Putamen (tissue), 1 donor: ENCODE data around the gene NAALADL2.

ENCODE experiments used
- DNase-seq: peaks from one replicate; pipeline ENCODE4 v3.0.0-alpha.2; 2016; ENCODE audit warnings: low spot score

NAALADL2 gene

GRCh38 chr3:175670557-175670956, 811.4 kb downstream of the NAALADL2 start:
- DNase-seq: no peak

- peak; percentile 3 for DNase-seq
These were observed 813.1 kb downstream of the NAALADL2 start for GRCh38 chr3:175672119-175672689.

- DNase-seq: no peak
These were observed 820.4 kb downstream of the NAALADL2 start for GRCh38 chr3:175679568-175679967.

- no peak for DNase-seq
These were observed 833.1 kb downstream of the NAALADL2 start for GRCh38 chr3:175692256-175692655.

- no peak for DNase-seq
These were observed 836.1 kb downstream of the NAALADL2 start for GRCh38 chr3:175695251-175695650.

GRCh38 chr3:175702956-175703355, 843.8 kb downstream of the NAALADL2 start:
- no peak for DNase-seq

GRCh38 chr3:175704366-175705055, 845.4 kb downstream of the NAALADL2 start:
- no peak for DNase-seq

GRCh38 chr3:175713268-175713667, 854.1 kb downstream of the NAALADL2 start:
- no peak for DNase-seq

GRCh38 chr3:175716446-175716845, 857.3 kb downstream of the NAALADL2 start:
- no peak for DNase-seq

GRCh38 chr3:175726228-175726627, 867.1 kb downstream of the NAALADL2 start:
- no peak for DNase-seq

- DNase-seq: no peak
These were observed 869.4 kb downstream of the NAALADL2 start for GRCh38 chr3:175728566-175728965.

- DNase-seq: no peak
These were observed 870.3 kb downstream of the NAALADL2 start for GRCh38 chr3:175729466-175729865.

GRCh38 chr3:175731543-175731942, 872.4 kb downstream of the NAALADL2 start:
- no peak for DNase-seq

- DNase-seq: no peak
These were observed 872.9 kb downstream of the NAALADL2 start for GRCh38 chr3:175732017-175732416.

- DNase-seq: no peak
These were observed 876.7 kb downstream of the NAALADL2 start for GRCh38 chr3:175735866-175736265.

GRCh38 chr3:175737646-175738572, 878.8 kb downstream of the NAALADL2 start:
- no peak for DNase-seq

GRCh38 chr3:175741951-175742350, 882.8 kb downstream of the NAALADL2 start:
- no peak for DNase-seq

- DNase-seq: no peak
These were observed 884.7 kb downstream of the NAALADL2 start for GRCh38 chr3:175743733-175744400.

GRCh38 chr3:175746308-175746707, 887.2 kb downstream of the NAALADL2 start:
- DNase-seq: no peak

GRCh38 chr3:175748087-175748730, 889.1 kb downstream of the NAALADL2 start:
- no peak for DNase-seq

GRCh38 chr3:175749981-175750380, 890.8 kb downstream of the NAALADL2 start:
- no peak for DNase-seq

GRCh38 chr3:175751089-175751488, 892.0 kb downstream of the NAALADL2 start:
- no peak for DNase-seq
